ENCODE data around the gene ABHD17C. TPM values are rescaled to one million over a fixed set of nuclear protein-coding genes. Genes with fewer than 3 reads are reported as not detected.

The ABHD17C gene
- total RNA-seq, 1 experiment from 2014 or later = 16.3 TPM

- POLR2A ChIA-PET = no interaction called here
- intact Hi-C loops (cut with micrococcal nuclease; ENCODE audit: unreplicated experiment) = no loop called here
Observed at GRCh38 chr15:80654299-80654698, 40.8 kb upstream of the ABHD17C start.

DNA sequence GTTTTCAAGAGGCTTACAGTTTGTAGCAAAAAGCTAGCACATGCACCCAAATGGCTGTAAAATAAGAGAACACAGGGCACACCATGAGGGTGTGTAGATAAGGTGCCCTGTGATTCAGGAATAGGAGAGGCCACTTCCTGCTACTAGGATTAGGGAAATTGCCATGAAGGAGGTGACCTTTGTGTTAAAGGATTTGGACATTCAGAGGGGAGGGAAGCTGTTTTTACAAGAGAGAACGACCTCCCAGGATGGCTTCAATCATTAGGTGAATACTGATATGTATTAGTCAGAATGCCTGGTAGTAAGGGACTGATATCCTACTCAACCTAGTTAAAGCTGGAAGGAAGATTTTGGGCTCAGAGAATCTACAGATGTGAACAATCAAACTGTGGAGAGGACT is 35.7 kb upstream of the ABHD17C start:
- no peak for ATAC-seq
- Histone ChIP-seq H3K9me3 (ENCODE audit: control insufficient read depth, insufficient read depth, low read depth, low read length) (no peaks in the 10 kb centered on the region), H3K4me3 (ENCODE audit: low read depth in 2 of 2, low read length in 2 of 2) (no peak overlapping the region), H3K27ac (ENCODE audit: low read length) (no peak overlapping the region), H3K36me3 (ENCODE audit: control insufficient read depth, insufficient read depth, low read length) (no peaks in the 10 kb centered on the region), H3K4me1 (ENCODE audit: control insufficient read depth, insufficient read depth, low read length) (no peaks in the 10 kb centered on the region), H3K27me3 (ENCODE audit: control insufficient read depth, insufficient read depth, low read length) (0 out of 2 replicates have a peak, but pooled peaks cover 2% of the 10 kb centered on the region)
- ChIA-PET CTCF (interaction anchor here (1.1 to 1.9 kb wide), 3 partner anchors 35 to 117 kb away, joined by 3 to 18 read pairs (median 4); no protein-coding TSS in a partner anchor), POLR2A (no interaction called here)
- BruUV-seq (replicated peaks) = no TSS peak
- no peak for DNase-seq (ENCODE audit: low read depth, low spot score)
- no peak for TF ChIP-seq SIN3A (IDR thresholded peaks at IDR 0.05; ENCODE audit: borderline replicate concordance, insufficient read depth, low read depth, low read length)
- TF ChIP-seq POLR2AphosphoS5 (IDR thresholded peaks at IDR 0.05; ENCODE audit: low read depth, low read length) = no peak
- TF ChIP-seq, protein P1, sequence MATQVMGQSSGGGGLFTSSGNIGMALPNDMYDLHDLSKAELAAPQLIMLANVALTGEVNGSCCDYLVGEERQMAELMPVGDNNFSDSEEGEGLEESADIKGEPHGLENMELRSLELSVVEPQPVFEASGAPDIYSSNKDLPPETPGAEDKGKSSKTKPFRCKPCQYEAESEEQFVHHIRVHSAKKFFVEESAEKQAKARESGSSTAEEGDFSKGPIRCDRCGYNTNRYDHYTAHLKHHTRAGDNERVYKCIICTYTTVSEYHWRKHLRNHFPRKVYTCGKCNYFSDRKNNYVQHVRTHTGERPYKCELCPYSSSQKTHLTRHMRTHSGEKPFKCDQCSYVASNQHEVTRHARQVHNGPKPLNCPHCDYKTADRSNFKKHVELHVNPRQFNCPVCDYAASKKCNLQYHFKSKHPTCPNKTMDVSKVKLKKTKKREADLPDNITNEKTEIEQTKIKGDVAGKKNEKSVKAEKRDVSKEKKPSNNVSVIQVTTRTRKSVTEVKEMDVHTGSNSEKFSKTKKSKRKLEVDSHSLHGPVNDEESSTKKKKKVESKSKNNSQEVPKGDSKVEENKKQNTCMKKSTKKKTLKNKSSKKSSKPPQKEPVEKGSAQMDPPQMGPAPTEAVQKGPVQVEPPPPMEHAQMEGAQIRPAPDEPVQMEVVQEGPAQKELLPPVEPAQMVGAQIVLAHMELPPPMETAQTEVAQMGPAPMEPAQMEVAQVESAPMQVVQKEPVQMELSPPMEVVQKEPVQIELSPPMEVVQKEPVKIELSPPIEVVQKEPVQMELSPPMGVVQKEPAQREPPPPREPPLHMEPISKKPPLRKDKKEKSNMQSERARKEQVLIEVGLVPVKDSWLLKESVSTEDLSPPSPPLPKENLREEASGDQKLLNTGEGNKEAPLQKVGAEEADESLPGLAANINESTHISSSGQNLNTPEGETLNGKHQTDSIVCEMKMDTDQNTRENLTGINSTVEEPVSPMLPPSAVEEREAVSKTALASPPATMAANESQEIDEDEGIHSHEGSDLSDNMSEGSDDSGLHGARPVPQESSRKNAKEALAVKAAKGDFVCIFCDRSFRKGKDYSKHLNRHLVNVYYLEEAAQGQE (IDR thresholded peaks at IDR 0.05; ENCODE audit: insufficient read depth in 1 of 2, low read depth in 2 of 2, low read length in 1 of 2) = no peak
- TF ChIP-seq, protein P2, sequence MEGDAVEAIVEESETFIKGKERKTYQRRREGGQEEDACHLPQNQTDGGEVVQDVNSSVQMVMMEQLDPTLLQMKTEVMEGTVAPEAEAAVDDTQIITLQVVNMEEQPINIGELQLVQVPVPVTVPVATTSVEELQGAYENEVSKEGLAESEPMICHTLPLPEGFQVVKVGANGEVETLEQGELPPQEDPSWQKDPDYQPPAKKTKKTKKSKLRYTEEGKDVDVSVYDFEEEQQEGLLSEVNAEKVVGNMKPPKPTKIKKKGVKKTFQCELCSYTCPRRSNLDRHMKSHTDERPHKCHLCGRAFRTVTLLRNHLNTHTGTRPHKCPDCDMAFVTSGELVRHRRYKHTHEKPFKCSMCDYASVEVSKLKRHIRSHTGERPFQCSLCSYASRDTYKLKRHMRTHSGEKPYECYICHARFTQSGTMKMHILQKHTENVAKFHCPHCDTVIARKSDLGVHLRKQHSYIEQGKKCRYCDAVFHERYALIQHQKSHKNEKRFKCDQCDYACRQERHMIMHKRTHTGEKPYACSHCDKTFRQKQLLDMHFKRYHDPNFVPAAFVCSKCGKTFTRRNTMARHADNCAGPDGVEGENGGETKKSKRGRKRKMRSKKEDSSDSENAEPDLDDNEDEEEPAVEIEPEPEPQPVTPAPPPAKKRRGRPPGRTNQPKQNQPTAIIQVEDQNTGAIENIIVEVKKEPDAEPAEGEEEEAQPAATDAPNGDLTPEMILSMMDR (IDR thresholded peaks at IDR 0.05) = no peak
- TF ChIP-seq TCF7L2 (IDR thresholded peaks at IDR 0.05; ENCODE audit: low read depth, low read length) = no peak
- in situ Hi-C loops (cut with HindIII; ENCODE audit: low pct_unique_long_range_greater_than_20kb, low sequenced_read_pairs) = no loop called here
- intact Hi-C loops (cut with micrococcal nuclease; ENCODE audit: unreplicated experiment) = no loop called here

More at GRCh38 chr15:80654299-80654698, 40.8 kb upstream of the ABHD17C start:
- no TSS peak for BruUV-seq (replicated peaks)
- in situ Hi-C loops (cut with HindIII; ENCODE audit: low pct_unique_long_range_greater_than_20kb, low sequenced_read_pairs) = no loop called here
- TF ChIP-seq, protein P2 (IDR thresholded peaks at IDR 0.05) = no peak
- TF ChIP-seq TCF7L2 (IDR thresholded peaks at IDR 0.05; ENCODE audit: low read depth, low read length) (no peak), POLR2AphosphoS5 (IDR thresholded peaks at IDR 0.05; ENCODE audit: low read depth, low read length) (no peak), SIN3A (IDR thresholded peaks at IDR 0.05; ENCODE audit: borderline replicate concordance, insufficient read depth, low read depth, low read length) (no peak)
- TF ChIP-seq, protein P1 (IDR thresholded peaks at IDR 0.05; ENCODE audit: insufficient read depth in 1 of 2, low read depth in 2 of 2, low read length in 1 of 2) = no peak
- H3K27ac ChIP-seq (ENCODE audit: low read length) = no peak overlapping the region
- CTCF ChIA-PET = no interaction called here
- H3K36me3 ChIP-seq (ENCODE audit: control insufficient read depth, insufficient read depth, low read length) = no peaks in the 10 kb centered on the region
- H3K4me3 ChIP-seq (ENCODE audit: low read depth in 2 of 2, low read length in 2 of 2) = no peak overlapping the region
- H3K9me3 ChIP-seq (ENCODE audit: control insufficient read depth, insufficient read depth, low read depth, low read length) = 0 out of 2 replicates have a peak, but pooled peaks cover 3% of the 10 kb centered on the region
- DNase-seq (ENCODE audit: low read depth, low spot score) (no peak), ATAC-seq (no peak)
- 0 out of 2 replicates have a peak, but pooled peaks cover 2% of the 10 kb centered on the region for H3K27me3 ChIP-seq (ENCODE audit: control insufficient read depth, insufficient read depth, low read length)
- no peaks in the 10 kb centered on the region for H3K4me1 ChIP-seq (ENCODE audit: control insufficient read depth, insufficient read depth, low read length)
